Mesodermal cell (in vitro differentiated cells): Measurements from ENCODE around the gene EP400.

Source experiments
- H3K27ac ChIP-seq: 2 replicates; pipeline ENCODE4 v1.7.0; 2013; ENCODE audit warnings: mild to moderate bottlenecking, low read depth, low read length, moderate library complexity; ENCODE audit not compliant: severe bottlenecking
- H3K36me3 ChIP-seq: 2 replicates; pipeline ENCODE4 v1.7.1; 2013; ENCODE audit warnings: mild to moderate bottlenecking, low read length, moderate library complexity; ENCODE audit not compliant: control insufficient read depth, insufficient read depth
- H3K4me1 ChIP-seq: one replicate; pipeline ENCODE4 v1.7.1; 2013; ENCODE audit warnings: mild to moderate bottlenecking, low read length; ENCODE audit not compliant: insufficient read depth, control insufficient read depth, poor library complexity, severe bottlenecking
- H3K4me3 ChIP-seq: 2 replicates; pipeline ENCODE4 v1.7.0; 2013; ENCODE audit warnings: low read length, control low read depth, mild to moderate bottlenecking; ENCODE audit not compliant: insufficient read depth, poor library complexity, severe bottlenecking; ENCODE audit errors: extremely low read depth
- H3K9me3 ChIP-seq: 2 replicates; pipeline ENCODE4 v1.7.1; 2013; ENCODE audit warnings: mild to moderate bottlenecking, low read length, moderate library complexity; ENCODE audit not compliant: control insufficient read depth
- WGBS, 2 experiments: methylation state at CpG; one replicate each; pipeline ENCODE4 v1.1.5; 2013; ENCODE audit warnings: missing lambda C conversion rate in 2 of 2; ENCODE audit not compliant: insufficient coverage in 2 of 2; 5-methylcytosine and 5-hydroxymethylcytosine counted together

The EP400 gene

DNA sequence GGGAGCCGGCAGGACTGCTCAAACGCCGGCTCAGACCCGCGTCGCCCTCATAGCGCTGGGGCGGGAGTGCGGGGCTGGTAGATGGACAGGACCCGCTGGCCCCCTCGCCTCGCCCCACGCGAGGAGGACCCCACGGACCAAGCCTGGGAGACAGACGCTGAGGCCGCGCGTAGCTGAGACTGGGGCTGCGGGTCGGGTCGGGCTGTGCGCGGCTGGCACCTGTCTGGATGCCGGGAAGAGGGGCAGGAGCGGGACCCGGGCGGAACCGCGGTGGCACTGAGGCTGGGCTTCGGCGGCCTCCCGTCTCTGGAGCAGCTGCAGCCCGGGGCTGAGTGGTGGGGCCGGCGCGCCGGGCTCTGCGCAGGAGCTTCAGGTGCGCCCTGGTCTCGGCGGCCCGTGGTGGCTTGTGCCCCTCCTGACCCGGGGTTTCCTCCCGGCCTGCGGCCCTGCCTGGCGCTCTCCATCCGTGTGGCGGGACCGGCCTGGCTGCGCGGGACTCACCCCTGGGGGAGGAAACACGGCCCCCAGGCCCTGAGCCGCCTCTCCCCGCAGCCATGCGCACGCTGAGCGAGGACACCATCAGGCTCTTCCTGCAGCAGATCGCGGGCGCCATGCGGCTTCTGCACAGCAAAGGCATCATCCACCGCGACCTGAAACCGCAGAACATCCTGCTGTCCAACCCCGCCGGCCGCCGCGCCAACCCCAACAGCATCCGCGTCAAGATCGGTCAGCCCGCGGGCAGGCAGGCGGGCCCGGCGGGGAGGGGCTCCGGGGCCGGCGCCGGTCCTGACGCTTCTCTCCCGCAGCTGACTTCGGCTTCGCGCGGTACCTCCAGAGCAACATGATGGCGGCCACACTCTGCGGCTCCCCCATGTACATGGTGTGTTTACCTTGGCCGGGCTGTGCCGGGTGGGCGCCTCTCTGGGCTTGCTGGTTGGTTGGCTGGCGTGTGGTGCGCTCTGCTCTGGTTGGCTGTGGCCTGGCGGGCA lies 41.4 kb upstream of the EP400 start:
- Histone ChIP-seq H3K4me1 (peaks cover 14% of the 10 kb centered on the region), H3K36me3 (peaks cover 60% of the 10 kb centered on the region), H3K4me3 (no peak overlapping the region), H3K9me3 (no peaks in the 10 kb centered on the region), H3K27ac (no peak overlapping the region)
- 97 to 98% methylated on average over 88 to 96 of the region's 96 CpGs for WGBS, 2 experiments

DNA sequence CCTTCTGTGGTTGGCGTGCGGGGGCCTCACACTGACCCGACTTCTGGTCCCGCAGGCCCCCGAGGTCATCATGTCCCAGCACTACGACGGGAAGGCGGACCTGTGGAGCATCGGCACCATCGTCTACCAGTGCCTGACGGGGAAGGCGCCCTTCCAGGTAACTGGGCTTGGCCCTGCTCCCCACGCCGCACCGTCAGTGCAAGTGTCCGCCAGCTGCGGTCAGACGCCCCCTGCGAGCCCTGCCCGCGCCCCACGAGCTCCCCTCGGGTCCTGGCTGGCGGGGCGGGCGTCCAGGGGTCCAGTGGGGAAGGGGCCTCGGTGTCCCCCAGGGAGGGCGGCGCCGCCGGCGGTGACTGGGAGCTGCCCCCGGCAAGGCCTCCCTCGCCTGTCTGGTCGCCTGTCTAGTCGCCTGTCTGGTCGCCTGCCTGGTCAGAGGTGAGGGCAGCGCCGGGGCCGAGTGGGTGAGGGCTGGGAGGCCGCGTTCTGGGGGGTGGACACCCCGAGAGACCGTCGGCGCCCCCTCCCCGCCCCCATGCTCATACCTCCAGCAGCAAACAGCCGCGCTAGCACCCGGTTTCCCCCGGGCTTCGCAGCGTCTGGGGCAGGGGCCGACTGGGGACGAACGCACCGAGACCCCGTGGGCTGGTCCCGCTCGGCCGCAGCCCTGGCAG lies 40.5 kb upstream of the EP400 start:
- peaks cover 62% of the 10 kb centered on the region for H3K36me3 ChIP-seq
- WGBS, 2 experiments, result 96 to 97% methylated on average over 31 to 52 of the region's 61 CpGs

DNA sequence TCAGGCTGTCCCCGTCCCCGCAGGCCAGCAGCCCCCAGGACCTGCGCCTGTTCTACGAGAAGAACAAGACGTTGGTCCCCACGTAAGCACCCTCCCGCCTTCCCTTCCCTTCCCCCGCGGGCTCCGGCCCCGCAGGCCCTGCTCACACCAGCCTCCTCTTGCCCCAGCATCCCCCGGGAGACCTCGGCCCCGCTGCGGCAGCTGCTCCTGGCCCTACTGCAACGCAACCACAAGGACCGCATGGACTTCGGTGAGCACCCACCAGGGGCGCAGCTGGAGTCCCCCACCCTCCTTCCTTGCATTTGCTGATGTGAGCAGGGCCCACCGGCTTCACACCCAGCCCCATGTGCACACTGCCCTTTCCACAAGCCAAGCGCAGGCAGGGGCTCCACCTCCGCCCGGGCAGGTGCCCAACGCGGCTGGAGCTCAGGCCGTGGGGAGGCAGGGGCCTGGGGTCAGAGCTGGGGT lies 40.0 kb upstream of the EP400 start:
- Histone ChIP-seq H3K9me3 (no peaks in the 10 kb centered on the region), H3K27ac (no peak overlapping the region), H3K4me1 (peaks cover 14% of the 10 kb centered on the region), H3K4me3 (no peak overlapping the region), H3K36me3 (peaks cover 68% of the 10 kb centered on the region)
- WGBS, 2 experiments, result 97 to 98% methylated on average over 15 to 26 of the region's 26 CpGs

More for the DNA sequence above, 40.5 kb upstream of the EP400 start:
- H3K4me3 ChIP-seq, result no peak overlapping the region
- peaks cover 14% of the 10 kb centered on the region for H3K4me1 ChIP-seq
- no peak overlapping the region for H3K27ac ChIP-seq
- no peaks in the 10 kb centered on the region for H3K9me3 ChIP-seq

DNA sequence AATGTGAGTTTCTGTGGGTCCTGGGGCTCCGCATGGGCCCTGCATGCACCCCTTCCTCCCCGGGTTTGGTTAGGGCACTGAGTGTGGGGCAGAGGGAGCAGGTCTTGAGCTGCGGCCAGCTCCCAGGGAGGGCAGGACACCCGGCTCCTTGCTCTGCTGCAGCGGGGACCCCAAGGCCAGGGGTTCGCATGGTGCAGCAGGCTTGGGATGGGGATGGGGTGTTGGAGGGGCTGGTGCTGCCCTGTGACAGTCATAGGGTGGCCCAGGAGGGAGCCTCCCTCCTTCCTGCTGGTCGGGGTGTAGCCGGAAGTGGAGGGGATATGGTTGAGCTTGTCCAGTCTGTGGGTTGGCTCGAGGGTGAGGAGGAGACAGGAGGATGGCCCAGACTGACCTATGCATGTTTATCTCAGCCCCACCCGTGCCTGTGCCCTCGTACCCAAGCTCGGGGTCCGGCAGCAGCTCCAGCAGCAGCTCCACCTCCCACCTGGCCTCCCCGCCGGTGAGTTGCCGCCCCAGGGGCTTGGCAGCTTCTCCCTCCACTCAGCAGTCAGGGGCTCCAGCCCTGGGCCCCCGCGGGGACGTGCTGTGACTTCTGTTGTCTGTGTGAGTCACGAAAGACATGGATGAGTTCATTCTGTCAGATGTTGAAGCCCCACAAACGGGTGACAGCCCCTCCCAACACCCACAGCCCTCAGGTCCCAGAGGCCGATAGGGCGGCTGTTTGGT lies 39.3 kb upstream of the EP400 start:
- no peak overlapping the region for H3K27ac ChIP-seq
- no peak overlapping the region for H3K4me3 ChIP-seq
- H3K9me3 ChIP-seq, result no peaks in the 10 kb centered on the region
- 94 to 95% methylated on average over 19 to 23 of the region's 23 CpGs for WGBS, 2 experiments
- H3K4me1 ChIP-seq, result peaks cover 14% of the 10 kb centered on the region
- peaks cover 71% of the 10 kb centered on the region for H3K36me3 ChIP-seq

DNA sequence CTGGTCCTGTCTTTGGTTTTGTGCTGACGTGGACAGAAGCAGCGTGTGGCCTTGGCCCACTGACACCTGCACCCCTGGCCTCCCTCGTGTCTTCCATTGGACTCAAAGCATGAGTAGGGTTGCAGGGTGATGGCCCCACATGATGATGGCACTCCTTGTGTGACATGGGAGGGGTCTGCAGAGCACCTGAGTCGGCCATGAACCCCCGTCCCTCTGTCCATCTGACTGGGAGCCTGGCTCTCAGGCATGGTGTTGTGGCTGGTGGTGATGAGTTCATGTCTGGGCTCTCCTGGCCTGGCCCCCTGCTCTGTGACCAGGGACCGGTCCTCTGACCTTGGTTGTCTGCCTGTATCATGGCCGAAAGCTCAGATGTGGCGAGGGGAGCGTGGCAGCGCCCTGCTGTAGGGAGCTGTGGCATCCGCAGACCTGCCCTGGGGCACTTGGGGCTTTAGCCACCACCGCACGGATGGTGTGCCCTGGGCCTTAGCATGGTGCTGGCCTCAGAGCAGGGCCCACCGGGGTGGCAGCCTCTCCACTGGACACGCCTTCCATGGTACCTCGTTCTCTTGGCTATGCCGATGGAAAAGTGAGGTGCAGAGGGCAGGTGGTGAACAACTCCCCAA lies 38.6 kb upstream of the EP400 start:
- no peak overlapping the region for H3K27ac ChIP-seq
- H3K9me3 ChIP-seq, result no peaks in the 10 kb centered on the region
- no peak overlapping the region for H3K4me3 ChIP-seq
- 93 to 96% methylated on average over 15 to 16 of the region's 17 CpGs for WGBS, 2 experiments
- H3K4me1 ChIP-seq, result peaks cover 14% of the 10 kb centered on the region
- peaks cover 76% of the 10 kb centered on the region for H3K36me3 ChIP-seq

DNA sequence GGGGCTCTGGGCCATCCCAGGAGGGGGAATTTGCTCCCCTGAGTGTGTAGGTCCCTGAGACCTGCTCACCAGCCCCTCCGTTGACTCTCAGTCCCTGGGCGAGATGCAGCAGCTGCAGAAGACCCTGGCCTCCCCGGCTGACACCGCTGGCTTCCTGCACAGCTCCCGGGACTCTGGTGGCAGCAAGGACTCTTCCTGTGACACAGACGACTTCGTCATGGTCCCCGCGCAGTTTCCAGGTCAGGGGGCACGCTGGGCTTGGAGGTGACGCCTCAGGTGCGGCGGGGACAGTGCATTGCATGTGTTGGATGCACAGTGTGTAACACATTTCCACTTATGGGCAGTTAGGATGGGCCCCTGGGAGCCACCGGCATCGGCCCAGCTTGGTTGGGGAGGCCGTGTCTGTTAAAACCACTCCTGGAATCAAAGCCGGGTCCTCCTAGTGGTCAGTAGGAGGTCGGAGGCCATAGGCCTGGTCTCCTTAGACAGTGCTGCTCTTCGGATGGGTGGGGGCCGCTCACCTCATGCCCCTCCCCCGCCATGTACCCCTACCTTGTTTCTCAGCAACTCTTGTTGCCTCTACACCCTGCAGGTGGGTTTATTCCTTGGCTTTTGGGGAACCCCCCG lies 37.8 kb upstream of the EP400 start:
- Histone ChIP-seq H3K27ac (no peak overlapping the region), H3K9me3 (no peaks in the 10 kb centered on the region), H3K4me1 (peaks cover 14% of the 10 kb centered on the region), H3K36me3 (peaks cover 76% of the 10 kb centered on the region), H3K4me3 (no peak overlapping the region)
- WGBS, 2 experiments, result 88 to 90% methylated on average over 19 to 22 of the region's 22 CpGs

DNA sequence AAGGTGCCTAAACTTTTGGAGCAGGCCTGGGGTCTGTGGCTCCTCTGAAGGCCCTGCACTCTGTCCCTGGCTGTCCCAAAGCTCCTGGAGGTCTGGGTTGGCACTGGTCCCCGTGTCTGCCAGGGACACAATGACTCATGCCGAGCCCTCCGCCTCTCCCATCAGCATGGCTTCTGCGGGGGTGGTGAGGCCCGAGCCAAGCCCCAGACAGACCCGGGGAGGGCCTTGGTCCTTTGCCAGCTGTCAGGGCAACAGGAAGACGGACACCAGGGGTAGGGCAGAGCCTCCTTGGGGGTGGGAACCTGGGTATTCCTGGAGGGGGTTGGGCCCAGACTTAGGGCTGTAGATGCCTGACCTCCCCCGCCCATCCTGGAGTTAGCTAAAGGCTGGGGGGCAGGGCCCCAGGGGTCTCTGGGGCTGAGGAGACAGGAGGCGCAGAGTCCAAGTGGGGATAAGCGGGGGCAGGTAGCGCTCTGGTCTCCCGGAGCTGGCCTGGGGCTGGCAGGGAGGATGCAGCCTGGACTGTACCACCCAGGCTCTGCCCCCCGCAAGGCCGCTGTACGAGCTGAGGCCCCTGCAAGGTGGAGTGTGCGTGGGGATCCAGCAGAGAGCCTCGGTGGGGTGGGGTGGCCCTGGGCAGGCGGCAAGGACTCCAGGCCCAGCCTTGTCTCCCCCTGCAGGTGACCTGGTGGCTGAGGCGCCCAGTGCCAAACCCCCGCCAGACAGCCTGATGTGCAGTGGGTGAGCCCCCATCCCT lies 37.0 kb upstream of the EP400 start:
- H3K36me3 ChIP-seq, result peaks cover 83% of the 10 kb centered on the region
- H3K27ac ChIP-seq, result peak overlapping the region; percentile 16
- WGBS, 2 experiments, result 87 to 93% methylated on average over 16 to 19 of the region's 20 CpGs
- H3K4me1 ChIP-seq, result peaks cover 14% of the 10 kb centered on the region
- H3K4me3 ChIP-seq, result no peak overlapping the region
- no peaks in the 10 kb centered on the region for H3K9me3 ChIP-seq

DNA sequence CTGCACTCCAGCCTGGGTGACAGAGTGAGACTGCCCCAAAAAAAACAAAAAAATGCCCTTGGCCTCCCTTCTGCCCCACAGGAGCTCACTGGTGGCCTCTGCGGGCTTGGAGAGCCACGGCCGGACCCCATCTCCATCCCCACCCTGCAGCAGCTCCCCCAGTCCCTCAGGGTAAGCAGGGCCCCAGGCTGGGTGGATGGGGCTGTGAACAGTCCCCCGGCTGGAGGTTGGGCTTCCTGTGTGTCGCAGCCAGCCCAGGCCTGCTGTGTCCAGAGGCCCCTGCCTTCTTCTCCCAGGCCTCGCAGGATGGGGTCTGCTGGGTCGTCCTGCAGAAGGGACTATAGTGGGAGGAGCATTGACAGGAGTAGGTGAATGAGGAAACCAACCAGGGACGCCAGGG lies 36.1 kb upstream of the EP400 start:
- Histone ChIP-seq H3K36me3 (peaks cover 75% of the 10 kb centered on the region), H3K9me3 (no peaks in the 10 kb centered on the region), H3K27ac (no peak overlapping the region), H3K4me3 (no peak overlapping the region), H3K4me1 (peaks cover 14% of the 10 kb centered on the region)
- 95 to 96% methylated on average over 4 of the region's 8 CpGs for WGBS, 2 experiments

DNA sequence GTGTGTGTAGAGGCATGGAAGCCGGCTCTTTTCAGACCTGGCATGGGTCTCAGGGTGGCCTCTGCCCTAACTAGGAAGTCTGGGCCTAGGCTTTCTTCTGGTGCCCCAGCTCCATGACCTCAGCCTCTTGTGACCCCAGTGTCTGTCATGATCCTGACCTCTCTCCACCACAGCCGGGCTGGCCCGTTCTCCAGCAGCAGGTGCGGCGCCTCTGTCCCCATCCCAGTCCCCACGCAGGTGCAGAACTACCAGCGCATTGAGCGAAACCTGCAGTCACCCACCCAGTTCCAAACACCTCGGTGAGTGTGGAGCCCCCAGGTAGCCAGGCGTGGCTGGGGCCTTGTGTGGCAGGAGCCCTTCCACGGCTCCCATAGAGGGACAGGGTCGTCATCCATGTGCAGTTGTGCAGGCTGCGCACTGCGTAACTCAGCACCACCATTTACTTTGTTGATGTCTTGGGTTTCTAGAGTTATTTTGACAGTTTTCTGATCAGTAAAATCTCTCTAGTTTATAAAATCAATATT lies 35.5 kb upstream of the EP400 start:
- H3K4me3 ChIP-seq, result no peak overlapping the region
- no peaks in the 10 kb centered on the region for H3K9me3 ChIP-seq
- no peak overlapping the region for H3K27ac ChIP-seq
- H3K4me1 ChIP-seq, result peaks cover 14% of the 10 kb centered on the region
- WGBS, 2 experiments, result 96 to 97% methylated on average over 11 to 13 of the region's 14 CpGs
- peaks cover 72% of the 10 kb centered on the region for H3K36me3 ChIP-seq
